Measurements from ENCODE around the gene RAPGEFL1.
"Not testable (repeated sequence)": the region's sequence is repeated elsewhere in the genome, so short reads cannot be mapped to it uniquely, and the experiment has no call there.

Gene RAPGEFL1

DNA sequence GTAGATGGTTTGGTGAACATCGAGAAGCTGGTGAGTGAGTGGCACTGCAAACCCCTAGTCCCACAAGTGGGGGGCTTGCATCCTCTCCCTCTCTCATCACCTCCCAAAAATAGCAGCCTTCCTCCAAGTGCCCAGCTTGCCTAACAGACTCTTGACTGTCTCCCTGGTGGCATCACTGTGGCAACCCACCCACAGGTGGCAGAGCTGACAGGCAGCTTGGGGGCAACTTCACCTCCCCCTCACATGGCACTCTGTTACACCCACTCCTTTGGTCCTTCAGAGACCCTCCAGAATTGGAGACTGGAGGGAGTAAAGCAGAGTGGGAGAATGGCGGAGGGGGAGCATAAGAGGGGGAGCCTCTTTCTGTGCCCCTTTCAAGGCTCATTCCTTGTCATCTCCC is 15.7 kb downstream of the RAPGEFL1 start:
- no peak for DNase-seq (ENCODE audit: low spot score)
- TF ChIP-seq, protein P1, sequence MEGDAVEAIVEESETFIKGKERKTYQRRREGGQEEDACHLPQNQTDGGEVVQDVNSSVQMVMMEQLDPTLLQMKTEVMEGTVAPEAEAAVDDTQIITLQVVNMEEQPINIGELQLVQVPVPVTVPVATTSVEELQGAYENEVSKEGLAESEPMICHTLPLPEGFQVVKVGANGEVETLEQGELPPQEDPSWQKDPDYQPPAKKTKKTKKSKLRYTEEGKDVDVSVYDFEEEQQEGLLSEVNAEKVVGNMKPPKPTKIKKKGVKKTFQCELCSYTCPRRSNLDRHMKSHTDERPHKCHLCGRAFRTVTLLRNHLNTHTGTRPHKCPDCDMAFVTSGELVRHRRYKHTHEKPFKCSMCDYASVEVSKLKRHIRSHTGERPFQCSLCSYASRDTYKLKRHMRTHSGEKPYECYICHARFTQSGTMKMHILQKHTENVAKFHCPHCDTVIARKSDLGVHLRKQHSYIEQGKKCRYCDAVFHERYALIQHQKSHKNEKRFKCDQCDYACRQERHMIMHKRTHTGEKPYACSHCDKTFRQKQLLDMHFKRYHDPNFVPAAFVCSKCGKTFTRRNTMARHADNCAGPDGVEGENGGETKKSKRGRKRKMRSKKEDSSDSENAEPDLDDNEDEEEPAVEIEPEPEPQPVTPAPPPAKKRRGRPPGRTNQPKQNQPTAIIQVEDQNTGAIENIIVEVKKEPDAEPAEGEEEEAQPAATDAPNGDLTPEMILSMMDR (IDR thresholded peaks at IDR 0.05; ENCODE audit: extremely low read depth, missing control alignments) = no peak

DNA sequence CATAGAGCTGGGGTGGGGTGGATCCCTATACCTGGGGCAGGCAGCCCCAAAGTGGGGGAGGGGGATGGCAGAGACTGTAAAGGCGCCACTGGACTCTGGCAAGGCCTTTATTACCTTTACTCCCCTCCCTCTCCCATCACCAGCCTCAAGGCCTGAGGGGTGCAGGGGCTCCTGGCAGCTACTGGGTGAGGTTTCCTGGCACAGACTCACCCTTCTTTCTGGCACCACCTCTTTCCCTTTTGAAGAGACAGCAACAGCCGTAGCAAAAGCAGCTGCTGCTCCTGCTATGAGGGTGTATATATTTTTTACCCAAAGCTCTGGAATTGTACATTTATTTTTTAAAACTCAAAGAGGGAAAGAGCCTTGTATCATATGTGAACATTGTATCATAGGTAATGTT is 17.6 kb downstream of the RAPGEFL1 start:
- DNase-seq (ENCODE audit: low spot score) = no peak
- TF ChIP-seq, protein P1 (IDR thresholded peaks at IDR 0.05; ENCODE audit: extremely low read depth, missing control alignments) = no peak

GRCh38 chr17:40197550-40197949 is 20.3 kb downstream of the RAPGEFL1 start:
- TF ChIP-seq, protein P1 (IDR thresholded peaks at IDR 0.05; ENCODE audit: extremely low read depth, missing control alignments) = no peak

GRCh38 chr17:40197965-40198456 is 20.7 kb downstream of the RAPGEFL1 start:
- not testable (repeated sequence) for DNase-seq (ENCODE audit: low spot score)

More at GRCh38 chr17:40197550-40197949, 20.3 kb downstream of the RAPGEFL1 start:
- no peak for DNase-seq (ENCODE audit: low spot score)

DNA sequence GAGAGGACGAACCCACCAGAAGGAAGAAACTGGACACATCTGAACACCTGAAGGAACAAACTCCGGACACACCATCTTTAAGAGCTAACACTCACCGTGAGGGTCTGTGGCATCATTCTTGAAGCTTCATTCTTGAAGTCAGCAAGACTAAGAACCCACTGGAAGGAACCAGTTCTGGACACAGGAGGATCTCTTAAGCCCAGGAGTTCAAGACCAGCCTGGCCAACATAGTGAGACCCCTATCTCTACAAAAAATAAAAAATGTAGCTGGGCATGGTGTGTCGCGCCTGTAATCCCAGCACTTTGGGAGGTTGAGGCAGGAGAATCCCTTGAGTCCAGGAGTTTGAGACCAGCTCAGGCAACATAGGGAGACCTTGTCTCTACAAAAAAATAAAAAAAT is 21.3 kb downstream of the RAPGEFL1 start:
- no peak for DNase-seq (ENCODE audit: low spot score)
- TF ChIP-seq, protein P1 (IDR thresholded peaks at IDR 0.05; ENCODE audit: extremely low read depth, missing control alignments) = no peak

DNA sequence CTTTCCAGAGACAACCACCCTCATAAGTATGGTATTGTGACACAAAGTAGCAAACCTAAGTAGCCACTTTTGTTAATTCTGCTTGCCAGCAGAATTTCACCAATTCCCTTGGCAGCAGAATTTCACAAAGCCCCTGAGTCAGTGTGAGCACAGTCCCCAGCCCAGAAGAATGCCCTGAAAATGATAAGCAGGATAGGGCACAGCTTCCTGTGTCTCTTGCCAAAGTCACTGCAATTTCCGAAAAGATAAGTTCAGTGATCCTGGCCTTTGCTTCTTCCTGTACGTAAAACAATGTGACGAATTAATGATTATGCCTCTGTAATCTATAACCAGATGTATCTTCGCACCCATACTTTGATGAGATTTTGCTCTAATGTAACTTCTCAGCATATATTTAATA is 25.9 kb downstream of the RAPGEFL1 start:
- no peak for DNase-seq (ENCODE audit: low spot score)
- TF ChIP-seq, protein P1 (IDR thresholded peaks at IDR 0.05; ENCODE audit: extremely low read depth, missing control alignments) = no peak

DNA sequence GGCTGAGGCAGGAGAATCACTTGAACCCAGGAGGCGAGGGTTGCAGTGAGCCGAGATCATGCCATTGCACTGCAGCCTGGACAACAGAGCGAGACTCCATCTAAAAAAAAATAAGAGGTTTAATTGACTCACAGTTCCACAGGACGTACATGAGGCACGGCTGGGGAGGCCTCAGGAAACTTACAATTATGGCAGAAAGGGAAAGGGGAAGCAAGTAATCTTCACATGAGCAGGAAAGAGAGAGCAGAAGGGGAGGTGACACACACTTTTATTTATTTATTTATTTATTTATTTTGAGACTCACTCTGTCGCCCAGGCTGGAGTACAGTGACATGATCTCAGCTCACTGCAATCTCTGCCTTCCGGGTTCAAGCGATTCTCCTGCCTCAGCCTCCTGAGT is 28.9 kb downstream of the RAPGEFL1 start:
- DNase-seq (ENCODE audit: low spot score) = not testable (repeated sequence)

DNA sequence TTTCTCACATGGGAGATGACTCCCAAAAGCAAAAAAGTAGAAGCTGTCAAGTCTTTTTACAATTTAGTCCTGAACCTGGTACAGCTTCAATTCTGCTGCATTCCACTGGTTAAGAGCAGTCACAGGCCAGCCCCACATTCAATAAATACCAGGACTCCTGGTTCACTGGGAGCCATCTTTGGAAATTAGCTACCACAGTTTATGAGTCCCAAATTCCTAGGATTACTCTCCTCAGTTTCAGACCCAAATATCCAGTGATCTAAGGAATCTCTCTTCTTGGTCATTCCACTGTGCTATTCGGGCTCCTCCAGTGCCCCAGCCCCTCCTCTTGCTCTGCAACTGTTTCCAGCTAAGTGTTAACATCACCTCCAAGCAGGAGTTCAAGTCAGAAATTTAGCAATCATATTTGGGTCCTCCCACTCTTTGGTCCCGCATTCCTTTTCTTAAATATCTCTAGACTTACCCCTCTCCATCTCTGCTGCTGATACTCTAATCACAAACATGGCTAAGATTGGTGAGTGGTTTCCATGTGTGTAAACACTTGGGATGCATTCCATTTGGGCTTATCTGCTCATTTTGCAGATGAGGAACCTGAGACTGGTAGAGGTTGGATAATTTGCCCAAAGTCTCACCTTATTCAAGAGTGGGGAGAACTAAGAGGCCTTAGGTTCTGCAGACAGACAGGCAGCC is 32.3 kb downstream of the RAPGEFL1 start:
- DNase-seq (ENCODE audit: low spot score) = no peak
- TF ChIP-seq, protein P1 (IDR thresholded peaks at IDR 0.05; ENCODE audit: extremely low read depth, missing control alignments) = no peak

GRCh38 chr17:40213914-40214313 is 36.6 kb downstream of the RAPGEFL1 start:
- DNase-seq (ENCODE audit: low spot score) = not testable (repeated sequence)
